NCI-H2029 (cell line): Measurements from ENCODE around the gene TMEM175.
A peak's percentile ranks its signal among the peaks of the same experiment; 100 is the strongest.
"Not testable (repeated sequence)": the region's sequence is repeated elsewhere in the genome, so short reads cannot be mapped to it uniquely, and the experiment has no call there.

ENCODE experiments used
- DNase-seq: peaks from one replicate; lab custom pipeline; 2025; lab: John Stamatoyannopoulos, UW

Gene TMEM175

GRCh38 chr4:970854-971520, 38.7 kb downstream of the TMEM175 start:
- no peak for DNase-seq

- DNase-seq, result no peak
Measured at GRCh38 chr4:971666-972500, 39.6 kb downstream of the TMEM175 start.

GRCh38 chr4:972651-973424, 40.6 kb downstream of the TMEM175 start:
- no peak for DNase-seq

- DNase-seq, result peak; percentile 11
Measured at GRCh38 chr4:973431-974397, 41.5 kb downstream of the TMEM175 start, which contains the start of gene DGKQ. Gene DGKQ, minus strand, starts transcription at chr4:973569. Its CDS starts 87 bp downstream, at chr4:973482.

- no peak for DNase-seq
Measured at GRCh38 chr4:974668-975067, 42.4 kb downstream of the TMEM175 start.

GRCh38 chr4:976016-976415, 43.8 kb downstream of the TMEM175 start:
- DNase-seq, result not testable (repeated sequence)

- no peak for DNase-seq
Measured at GRCh38 chr4:978957-979701, 46.9 kb downstream of the TMEM175 start.

- DNase-seq, result no peak
Measured at GRCh38 chr4:982291-982690, 50.0 kb downstream of the TMEM175 start.

GRCh38 chr4:982814-983213, 50.6 kb downstream of the TMEM175 start:
- no peak for DNase-seq

GRCh38 chr4:984336-985054, 52.2 kb downstream of the TMEM175 start:
- no peak for DNase-seq

GRCh38 chr4:985123-985830, 53.0 kb downstream of the TMEM175 start:
- DNase-seq, result no peak

GRCh38 chr4:986428-986878, 54.2 kb downstream of the TMEM175 start:
- DNase-seq, result no peak

- DNase-seq, result no peak
Measured at GRCh38 chr4:986879-987623, 54.8 kb downstream of the TMEM175 start, which contains the start of gene IDUA. Gene IDUA, plus strand, starts transcription at chr4:987044. Its CDS starts 41 bp downstream, at chr4:987085.

GRCh38 chr4:987624-988513, 55.6 kb downstream of the TMEM175 start:
- no peak for DNase-seq

- DNase-seq, result no peak
Measured at GRCh38 chr4:988726-989721, 56.8 kb downstream of the TMEM175 start.
